T-helper 1 cell treated with Interleukin-12 subunit alpha and Interleukin-12 subunit beta and Interleukin-4 antibody, amounts not matched to agents 30 μg/mL and 1 μg/mL, for 36 hours (primary cell): ENCODE measurements around the gene ELFN2.
"Not testable (repeated sequence)": the region's sequence is repeated elsewhere in the genome, so short reads cannot be mapped to it uniquely, and the experiment has no call there.

Source experiments
- H3K27ac Mint-ChIP-seq: one replicate; pipeline ENCODE4 v1.8.0; 2021; ENCODE audit warnings: mild to moderate bottlenecking, mixed read lengths
- H3K27me3 Mint-ChIP-seq: one replicate; pipeline ENCODE4 v1.8.0; 2021; ENCODE audit warnings: low read depth, mixed read lengths
- H3K36me3 Mint-ChIP-seq: one replicate; pipeline ENCODE4 v1.8.0; 2021; ENCODE audit warnings: low read depth, mixed read lengths
- H3K4me1 Mint-ChIP-seq: one replicate; pipeline ENCODE4 v1.8.0; 2021; ENCODE audit warnings: low read depth, mixed read lengths
- H3K4me3 Mint-ChIP-seq: one replicate; pipeline ENCODE4 v1.8.0; 2021; ENCODE audit warnings: mild to moderate bottlenecking, moderate library complexity, mixed read lengths
- H3K9me3 Mint-ChIP-seq: one replicate; pipeline ENCODE4 v1.8.0; 2021; ENCODE audit warnings: mixed read lengths

Gene ELFN2, protein sequence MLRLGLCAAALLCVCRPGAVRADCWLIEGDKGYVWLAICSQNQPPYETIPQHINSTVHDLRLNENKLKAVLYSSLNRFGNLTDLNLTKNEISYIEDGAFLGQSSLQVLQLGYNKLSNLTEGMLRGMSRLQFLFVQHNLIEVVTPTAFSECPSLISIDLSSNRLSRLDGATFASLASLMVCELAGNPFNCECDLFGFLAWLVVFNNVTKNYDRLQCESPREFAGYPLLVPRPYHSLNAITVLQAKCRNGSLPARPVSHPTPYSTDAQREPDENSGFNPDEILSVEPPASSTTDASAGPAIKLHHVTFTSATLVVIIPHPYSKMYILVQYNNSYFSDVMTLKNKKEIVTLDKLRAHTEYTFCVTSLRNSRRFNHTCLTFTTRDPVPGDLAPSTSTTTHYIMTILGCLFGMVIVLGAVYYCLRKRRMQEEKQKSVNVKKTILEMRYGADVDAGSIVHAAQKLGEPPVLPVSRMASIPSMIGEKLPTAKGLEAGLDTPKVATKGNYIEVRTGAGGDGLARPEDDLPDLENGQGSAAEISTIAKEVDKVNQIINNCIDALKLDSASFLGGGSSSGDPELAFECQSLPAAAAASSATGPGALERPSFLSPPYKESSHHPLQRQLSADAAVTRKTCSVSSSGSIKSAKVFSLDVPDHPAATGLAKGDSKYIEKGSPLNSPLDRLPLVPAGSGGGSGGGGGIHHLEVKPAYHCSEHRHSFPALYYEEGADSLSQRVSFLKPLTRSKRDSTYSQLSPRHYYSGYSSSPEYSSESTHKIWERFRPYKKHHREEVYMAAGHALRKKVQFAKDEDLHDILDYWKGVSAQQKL

DNA sequence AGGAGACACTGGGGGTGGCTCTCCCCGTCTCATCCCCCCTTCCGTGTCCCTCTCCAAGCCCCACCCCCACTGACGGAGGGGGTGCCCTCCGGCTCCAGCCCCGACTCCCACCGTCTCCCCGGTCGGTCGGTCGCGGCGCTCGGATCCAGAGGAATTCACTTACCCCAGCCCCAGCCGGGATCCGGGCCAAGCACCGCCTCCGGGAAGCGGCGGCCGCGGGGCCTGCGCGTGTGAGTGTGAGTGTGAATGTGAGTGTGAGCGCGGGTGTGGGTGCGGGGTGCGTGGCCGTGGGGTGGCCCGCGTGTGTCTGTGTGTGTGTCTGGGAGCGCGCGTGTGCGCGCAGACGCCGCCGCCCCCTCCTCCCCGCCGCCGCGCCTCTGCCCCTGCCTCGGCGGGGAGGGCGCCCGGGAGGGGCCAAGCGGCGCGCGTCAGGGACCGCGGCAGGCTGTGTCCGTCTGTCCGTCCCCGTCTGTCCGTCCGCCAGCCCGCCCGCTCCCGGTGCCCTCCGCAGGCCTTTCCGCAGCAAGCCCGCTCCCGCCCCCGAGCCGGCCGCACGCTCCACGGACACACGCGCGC is at the start of gene ELFN2:
ELFN2 (minus strand) TSS at position 345 of the 576 bp plus-strand sequence. CDS start 51,945 bp downstream, outside the sequence.
- Mint-ChIP-seq H3K36me3 (no peaks in the 10 kb centered on the region), H3K27ac (no peak within 1 kb of the TSS), H3K9me3 (no peaks in the 10 kb centered on the region), H3K4me3 (no peak within 1 kb of the TSS), H3K4me1 (peaks cover 12% of the 10 kb centered on the region), H3K27me3 (peaks cover 62% of the 10 kb centered on the region)

DNA sequence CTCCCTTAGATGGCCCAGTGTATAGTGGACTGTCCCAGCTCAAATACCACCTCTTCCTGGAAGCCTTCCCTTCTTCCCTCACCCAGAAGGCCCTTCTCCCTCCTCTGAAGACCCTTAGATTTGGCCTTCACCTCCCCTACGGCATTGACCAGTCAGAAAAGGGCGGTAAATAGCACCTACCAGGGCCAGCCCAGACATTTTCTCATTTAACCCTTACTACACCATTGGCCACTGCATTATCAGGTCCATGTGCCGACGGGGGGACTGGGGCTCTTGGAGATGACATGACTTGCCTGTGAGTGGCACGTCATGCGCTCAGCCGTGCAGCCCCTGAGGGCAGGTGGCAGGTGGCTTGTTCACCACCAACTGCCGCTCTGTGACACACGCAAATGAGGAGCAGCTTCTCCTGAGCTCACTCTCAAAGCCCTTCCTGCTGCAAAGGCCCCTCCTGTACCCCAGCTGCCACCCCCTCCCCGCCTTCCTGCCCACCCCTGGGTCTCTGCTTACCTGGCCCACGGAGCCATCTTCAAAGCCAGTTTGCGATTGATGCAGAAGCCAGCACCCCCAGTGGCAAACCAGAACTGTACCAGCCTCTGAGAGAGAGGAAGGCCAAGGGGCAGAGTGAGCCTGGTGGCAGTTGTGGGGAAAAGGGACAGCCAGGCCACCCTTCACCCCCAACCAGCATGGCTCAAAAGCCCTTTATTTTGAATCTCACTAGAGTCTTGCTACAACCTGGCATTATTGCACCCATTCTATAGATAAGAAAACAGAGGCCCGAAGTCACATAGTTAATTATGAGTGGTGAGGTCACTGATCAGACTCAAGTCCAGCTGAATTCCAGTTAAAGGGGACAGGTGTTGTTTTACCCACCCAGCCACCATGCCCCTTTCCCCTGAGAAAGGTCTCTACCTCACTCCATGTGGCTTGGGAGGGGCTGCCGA is 49.4 kb upstream of the ELFN2 start:
- Mint-ChIP-seq H3K27ac (no peak overlapping the region), H3K27me3 (no peaks in the 10 kb centered on the region), H3K4me3 (no peak overlapping the region), H3K9me3 (no peaks in the 10 kb centered on the region), H3K4me1 (peaks cover 5% of the 10 kb centered on the region), H3K36me3 (peaks cover 32% of the 10 kb centered on the region)

DNA sequence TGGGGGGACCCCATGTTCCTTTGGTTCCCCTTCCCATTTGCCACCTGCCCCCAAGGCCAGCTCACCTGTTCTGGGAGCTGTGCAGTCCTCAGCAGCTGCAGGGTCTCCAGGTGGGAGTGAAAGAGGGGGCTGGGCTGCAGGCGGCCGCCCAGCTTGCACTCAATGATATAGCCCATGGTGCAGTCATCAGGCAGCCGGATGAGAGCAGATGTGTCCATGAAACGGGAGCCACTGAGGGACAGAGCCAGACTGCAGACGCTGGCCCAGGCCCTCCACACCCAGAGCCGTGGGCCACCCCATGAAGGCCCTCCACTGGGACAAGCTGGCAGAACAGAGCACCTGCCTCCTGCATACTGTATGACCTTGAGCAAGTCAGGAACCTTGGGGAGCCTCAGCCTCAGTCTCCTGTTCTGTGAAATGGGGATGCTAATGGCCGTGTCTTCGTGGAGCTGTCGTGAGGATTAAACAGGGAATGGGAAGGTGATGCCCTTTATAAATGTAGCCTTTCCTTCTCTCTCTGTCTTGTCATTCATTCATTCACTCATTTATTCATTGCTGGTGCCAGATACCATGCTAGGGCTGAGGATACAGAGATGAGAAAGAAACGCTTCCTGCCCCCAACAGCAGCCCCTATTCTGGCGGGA is 47.3 kb upstream of the ELFN2 start:
- no peaks in the 10 kb centered on the region for H3K9me3 Mint-ChIP-seq
- no peaks in the 10 kb centered on the region for H3K27me3 Mint-ChIP-seq
- H3K4me1 Mint-ChIP-seq: peaks cover 2% of the 10 kb centered on the region
- peaks cover 32% of the 10 kb centered on the region for H3K36me3 Mint-ChIP-seq
- H3K4me3 Mint-ChIP-seq: no peak overlapping the region
- no peak overlapping the region for H3K27ac Mint-ChIP-seq

DNA sequence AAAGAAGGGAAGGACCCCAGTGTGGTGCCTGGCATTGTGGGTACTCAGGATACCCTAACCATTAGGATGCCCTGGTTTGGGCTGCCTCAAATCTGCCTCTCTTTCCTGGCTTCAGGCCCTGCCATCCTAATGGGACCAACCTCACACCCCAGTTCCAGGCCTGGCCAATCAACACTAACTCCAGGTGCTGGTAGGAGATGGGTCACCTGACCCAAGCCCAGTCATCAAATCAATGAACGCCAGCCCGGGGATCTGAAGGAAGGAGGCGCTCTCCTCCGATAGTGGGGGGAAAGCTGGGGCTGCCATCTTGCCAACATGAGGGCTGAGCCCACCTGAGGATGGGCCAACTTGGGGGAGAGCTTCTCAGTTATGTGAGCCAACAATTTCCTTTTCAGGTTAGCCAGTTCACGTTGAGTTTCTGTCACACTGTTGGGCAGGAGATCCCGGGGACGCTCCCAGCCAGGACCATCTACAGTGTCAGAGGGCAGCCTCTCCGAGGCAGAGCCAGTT is 46.2 kb upstream of the ELFN2 start:
- Mint-ChIP-seq H3K9me3 (no peaks in the 10 kb centered on the region), H3K4me3 (no peak overlapping the region), H3K27me3 (no peaks in the 10 kb centered on the region), H3K36me3 (peaks cover 31% of the 10 kb centered on the region), H3K4me1 (peaks cover 2% of the 10 kb centered on the region), H3K27ac (no peak overlapping the region)

DNA sequence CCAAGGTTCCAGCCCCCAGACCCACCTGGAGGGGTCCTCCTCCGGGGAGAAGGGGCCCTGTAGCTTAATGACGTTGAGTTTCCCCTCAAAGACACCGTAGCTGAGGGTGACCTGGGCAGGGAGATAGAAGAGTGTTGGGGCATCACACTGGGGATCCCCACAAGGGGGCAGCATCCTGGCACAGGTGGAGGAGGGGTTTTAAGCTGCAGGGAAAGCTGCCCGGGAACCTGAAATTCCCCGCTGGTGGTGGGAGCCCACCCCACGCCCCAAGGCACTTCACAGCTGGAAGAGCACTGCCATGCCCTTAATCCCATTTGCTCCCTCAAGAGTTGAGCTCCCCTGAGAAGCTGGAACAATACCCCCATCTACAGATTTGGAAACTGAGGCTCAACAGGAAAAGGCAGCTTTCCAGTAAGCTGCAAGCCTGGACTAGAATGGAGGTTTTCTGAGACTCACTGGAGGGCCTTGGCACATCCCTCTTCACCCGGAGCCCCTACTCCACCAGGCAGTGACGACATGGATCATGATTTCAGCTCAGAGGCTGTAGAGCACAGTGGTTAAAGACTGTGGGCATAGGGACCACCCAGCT is 45.2 kb upstream of the ELFN2 start:
- H3K36me3 Mint-ChIP-seq: peaks cover 30% of the 10 kb centered on the region
- H3K9me3 Mint-ChIP-seq: no peaks in the 10 kb centered on the region
- no peak overlapping the region for H3K4me3 Mint-ChIP-seq
- H3K4me1 Mint-ChIP-seq: peaks cover 2% of the 10 kb centered on the region
- no peaks in the 10 kb centered on the region for H3K27me3 Mint-ChIP-seq
- H3K27ac Mint-ChIP-seq: no peak overlapping the region

DNA sequence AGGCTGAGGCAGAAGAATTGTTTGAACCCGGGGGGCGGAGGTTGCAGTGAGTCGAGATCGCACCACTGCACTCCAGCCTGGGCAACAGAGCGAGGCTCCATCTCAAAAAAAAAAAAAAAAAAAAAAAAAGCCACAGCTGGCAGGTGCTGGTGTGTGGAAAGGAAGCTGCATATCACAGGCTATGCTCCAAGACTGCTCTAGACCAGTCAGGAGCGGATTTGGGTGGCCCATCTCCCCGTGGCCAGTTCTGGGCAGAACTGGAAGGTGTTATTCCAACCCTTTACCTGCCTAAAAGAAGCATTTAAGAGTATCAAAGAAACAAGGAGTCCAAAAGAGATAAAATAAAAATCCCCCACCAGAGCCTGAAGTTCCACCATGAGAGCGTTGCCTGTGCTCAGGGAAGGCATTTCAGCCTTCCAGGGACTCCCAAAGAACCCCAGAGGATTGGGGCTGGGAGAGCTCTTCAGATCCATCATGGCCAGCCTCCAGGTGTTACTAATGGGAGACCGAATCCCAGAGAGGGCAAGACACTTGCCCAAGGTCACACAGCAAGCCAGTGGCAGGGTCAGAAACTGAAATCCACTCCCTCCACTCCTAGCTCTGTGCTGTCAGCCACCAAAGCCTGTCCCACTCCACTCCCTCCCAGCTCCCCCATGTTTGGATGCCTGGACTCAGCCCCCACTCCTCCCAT is 44.6 kb upstream of the ELFN2 start:
- Mint-ChIP-seq H3K27ac (no peak overlapping the region), H3K36me3 (peaks cover 27% of the 10 kb centered on the region), H3K4me1 (peaks cover 2% of the 10 kb centered on the region), H3K4me3 (no peak overlapping the region), H3K9me3 (no peaks in the 10 kb centered on the region), H3K27me3 (no peaks in the 10 kb centered on the region)

DNA sequence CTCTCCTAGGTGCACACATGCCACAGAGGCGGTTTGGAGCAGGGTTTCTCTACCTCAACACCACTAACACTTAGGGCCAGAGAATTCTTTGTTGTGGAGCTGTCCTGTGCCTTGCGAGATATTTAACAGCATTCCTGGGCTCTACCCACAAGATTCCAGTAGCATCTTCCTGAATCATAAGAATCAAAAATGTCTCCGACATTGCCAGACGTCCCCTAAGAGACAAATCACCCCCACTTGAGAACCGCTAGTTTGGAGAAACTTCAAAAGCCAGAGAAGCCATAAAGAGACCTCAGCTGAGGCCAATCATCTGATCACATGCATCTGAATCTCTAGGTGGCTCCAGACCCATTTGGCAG is 42.8 kb upstream of the ELFN2 start:
- Mint-ChIP-seq H3K27me3 (no peaks in the 10 kb centered on the region), H3K4me1 (peaks cover 6% of the 10 kb centered on the region), H3K9me3 (no peaks in the 10 kb centered on the region), H3K4me3 (no peak overlapping the region), H3K27ac (no peak overlapping the region), H3K36me3 (peaks cover 32% of the 10 kb centered on the region)

DNA sequence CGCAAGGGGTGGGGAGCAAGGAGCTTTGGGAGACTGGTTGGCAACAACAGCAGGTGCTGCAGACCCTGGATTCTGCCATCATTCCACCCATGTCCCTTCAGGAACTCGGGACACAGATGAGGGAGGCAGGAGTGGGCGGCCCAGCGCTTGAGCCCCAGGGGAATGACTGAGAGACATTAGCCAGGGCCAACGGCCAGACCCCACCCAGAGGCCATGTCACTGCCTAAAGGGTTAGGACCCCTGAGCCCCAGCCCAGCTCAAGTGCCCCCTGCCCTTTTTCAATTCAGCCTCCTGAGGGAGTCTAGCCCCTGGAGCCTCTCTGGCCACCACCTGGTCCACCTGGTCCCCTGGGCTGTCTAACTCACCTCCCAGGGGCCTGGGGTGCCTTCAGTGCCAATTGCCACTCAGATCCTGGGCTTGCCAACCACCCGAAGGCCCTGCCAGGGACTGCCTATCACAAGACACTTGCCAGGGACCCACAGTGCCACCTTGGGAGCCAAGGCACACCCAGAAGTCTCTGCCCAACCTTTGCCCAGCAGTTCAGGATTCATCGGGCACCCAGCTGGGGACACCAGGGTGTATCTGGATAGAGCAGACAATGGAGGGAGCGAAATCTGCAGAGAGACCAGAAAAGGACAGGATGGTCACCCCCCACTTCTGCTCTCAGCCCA is 42.3 kb upstream of the ELFN2 start:
- H3K4me1 Mint-ChIP-seq: peaks cover 6% of the 10 kb centered on the region
- H3K4me3 Mint-ChIP-seq: no peak overlapping the region
- no peaks in the 10 kb centered on the region for H3K9me3 Mint-ChIP-seq
- no peak overlapping the region for H3K27ac Mint-ChIP-seq
- peaks cover 28% of the 10 kb centered on the region for H3K36me3 Mint-ChIP-seq
- H3K27me3 Mint-ChIP-seq: no peaks in the 10 kb centered on the region

DNA sequence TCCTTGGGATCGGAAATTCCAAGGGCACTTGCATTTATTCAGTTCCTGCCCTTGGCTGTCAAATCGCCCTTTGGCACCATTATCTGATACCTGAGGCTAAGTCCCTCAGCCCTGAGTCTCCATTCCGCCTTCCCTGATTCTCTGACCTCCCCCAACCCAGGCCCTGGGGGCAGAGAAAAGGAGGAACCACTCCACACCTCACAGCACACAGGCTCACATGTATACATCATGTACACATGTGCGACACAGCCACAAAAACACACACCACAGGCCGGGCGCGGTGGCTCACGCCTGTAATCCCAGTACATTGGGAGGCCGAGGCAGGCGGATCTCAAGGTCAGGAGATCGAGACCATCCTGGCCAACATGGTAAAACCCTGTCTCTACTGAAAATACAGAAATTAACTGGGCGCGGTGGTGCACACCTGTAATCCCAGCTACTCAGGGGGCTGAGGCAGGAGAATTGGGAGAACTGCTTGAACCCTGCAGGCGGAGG is 41.0 kb upstream of the ELFN2 start:
- not testable (repeated sequence) for H3K4me3 Mint-ChIP-seq

DNA sequence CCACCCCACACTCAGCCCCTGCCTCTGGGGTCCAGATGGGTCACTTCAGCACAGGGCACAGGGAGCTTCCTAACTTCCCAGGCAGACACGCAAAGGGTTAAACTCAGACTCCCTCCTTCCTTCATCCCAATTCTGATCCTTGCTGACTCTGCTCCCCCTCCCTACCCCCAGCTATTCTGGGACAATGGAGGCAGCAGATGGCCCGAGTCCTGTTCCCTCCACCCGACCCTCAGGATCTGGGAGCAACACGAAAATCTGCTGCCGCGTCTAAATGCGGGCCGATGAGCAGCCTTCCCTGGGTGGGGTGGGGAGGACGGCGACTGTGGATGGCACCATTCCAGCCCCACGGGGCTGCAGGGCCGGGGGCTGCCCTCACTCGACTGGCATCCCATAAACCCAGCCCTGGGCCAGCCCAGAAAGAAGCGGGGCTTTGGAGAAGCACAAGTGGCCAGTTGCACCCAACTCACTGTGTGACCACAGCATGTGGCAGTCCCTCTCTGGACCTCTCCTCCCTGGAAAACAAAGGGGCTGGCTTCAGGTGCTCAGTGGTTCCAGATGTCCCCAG is 40.2 kb upstream of the ELFN2 start:
- H3K36me3 Mint-ChIP-seq: peaks cover 27% of the 10 kb centered on the region
- H3K4me1 Mint-ChIP-seq: peaks cover 6% of the 10 kb centered on the region
- H3K27me3 Mint-ChIP-seq: no peaks in the 10 kb centered on the region
- H3K27ac Mint-ChIP-seq: no peak overlapping the region
- H3K4me3 Mint-ChIP-seq: no peak overlapping the region
- H3K9me3 Mint-ChIP-seq: no peaks in the 10 kb centered on the region

More for the DNA sequence above, 41.0 kb upstream of the ELFN2 start:
- H3K4me1 Mint-ChIP-seq, H3K9me3 Mint-ChIP-seq, H3K27me3 Mint-ChIP-seq, H3K27ac Mint-ChIP-seq: not testable (repeated sequence)
- H3K36me3 Mint-ChIP-seq: peaks cover 27% of the 10 kb centered on the region

DNA sequence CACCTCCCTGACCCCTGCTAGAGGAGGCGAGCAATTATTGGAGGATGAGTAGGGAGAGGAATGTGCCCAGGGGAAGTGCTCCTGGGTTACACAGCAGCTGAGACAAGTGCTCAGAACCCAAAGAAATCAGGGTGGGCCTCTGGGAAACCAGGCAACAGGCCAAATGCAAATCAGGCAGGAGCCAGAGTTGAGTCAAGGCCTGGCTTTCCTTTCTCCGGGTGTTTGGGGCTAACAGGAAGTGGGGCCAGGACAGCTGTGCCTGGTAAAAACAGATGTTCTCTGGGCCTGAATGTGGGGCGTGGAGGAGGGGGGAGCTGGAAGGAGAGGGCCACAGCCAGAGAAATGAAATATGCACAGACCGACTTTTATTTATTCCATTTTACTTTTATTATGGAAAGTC is 36.9 kb upstream of the ELFN2 start:
- Mint-ChIP-seq H3K9me3 (no peaks in the 10 kb centered on the region), H3K36me3 (peaks cover 34% of the 10 kb centered on the region), H3K4me3 (no peak overlapping the region), H3K4me1 (peaks cover 9% of the 10 kb centered on the region), H3K27ac (no peak overlapping the region), H3K27me3 (no peaks in the 10 kb centered on the region)

DNA sequence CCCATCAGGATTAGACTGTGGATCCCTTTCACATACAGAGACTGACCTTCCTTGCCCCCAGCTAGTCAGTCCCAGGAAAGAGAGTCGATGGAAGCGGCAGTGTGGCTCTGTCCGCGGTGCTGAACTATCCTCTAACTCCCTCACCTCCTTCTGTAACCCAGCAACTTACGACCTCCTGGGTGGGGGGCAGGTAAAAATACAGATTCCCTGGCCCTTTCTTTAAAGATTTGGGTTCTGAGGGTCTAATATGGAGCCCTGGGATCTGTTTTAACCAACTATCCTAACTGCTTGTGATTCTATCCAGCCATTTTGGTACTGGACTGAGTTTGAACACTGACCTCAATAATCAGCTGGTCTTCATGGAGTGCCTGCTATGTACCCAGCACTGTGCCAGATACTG is 35.7 kb upstream of the ELFN2 start:
- H3K27ac Mint-ChIP-seq: no peak overlapping the region
- peaks cover 9% of the 10 kb centered on the region for H3K4me1 Mint-ChIP-seq
- H3K9me3 Mint-ChIP-seq: no peaks in the 10 kb centered on the region
- H3K36me3 Mint-ChIP-seq: peaks cover 31% of the 10 kb centered on the region
- no peak overlapping the region for H3K4me3 Mint-ChIP-seq
- H3K27me3 Mint-ChIP-seq: no peaks in the 10 kb centered on the region
